PC-9 (cell line): ENCODE data around the gene CYP11A1.

Experiments
- CTCF ChIP-seq: fragments of 200-600 bp; sonication (generic); conservative IDR thresholded peaks from 2 replicates; pipeline ENCODE4 v1.6.1; 2017; ENCODE audit warnings: mixed run types, antibody characterized with exemption, mild to moderate bottlenecking, moderate library complexity
- EZH2 ChIP-seq: fragments of 200-600 bp; sonication (generic); IDR thresholded peaks from 2 replicates; pipeline ENCODE4 v1.8.0; 2017; ENCODE audit warnings: antibody characterized with exemption, low read depth

- TF ChIP-seq CTCF (no peak), EZH2 (no peak)
These were observed 34.4 kb downstream of the CYP11A1 start for GRCh38 chr15:74333093-74333492.
